Astrocyte (in vitro differentiated cells and primary cell): ENCODE results near the gene LRRC4. TPM values are rescaled to one million over a fixed set of nuclear protein-coding genes. Genes with fewer than 3 reads are reported as not detected.

Experiments used
- DNase-seq: peaks from one replicate; pipeline ENCODE4 v3.0.0-alpha.2; 2010; ENCODE audit warnings: low read depth
- FAIRE-seq: peaks from 2 replicates; lab custom pipeline; 2011; peaks lifted over from hg19 to GRCh38; lab: Jason Lieb, UNC
- H2AFZ ChIP-seq: 2 replicates; pipeline ENCODE4 v1.6.0; 2012; ENCODE audit warnings: low read depth, low read length, inconsistent platforms
- H3K27ac ChIP-seq: 2 replicates; pipeline ENCODE4 v1.5.1; 2011; ENCODE audit warnings: low read depth, low read length, inconsistent platforms
- H3K27me3 ChIP-seq: 2 replicates; pipeline ENCODE4 v1.6.0; 2011; ENCODE audit warnings: low read length, inconsistent platforms; ENCODE audit not compliant: insufficient read depth
- H3K36me3 ChIP-seq: 2 replicates; pipeline ENCODE4 v1.5.1; 2011; ENCODE audit warnings: low read length, inconsistent platforms; ENCODE audit not compliant: insufficient read depth
- H3K4me1 ChIP-seq: 2 replicates; pipeline ENCODE4 v1.5.1; 2011; ENCODE audit warnings: low read length, inconsistent platforms; ENCODE audit not compliant: insufficient read depth
- H3K4me2 ChIP-seq: 2 replicates; pipeline ENCODE4 v1.6.0; 2012; ENCODE audit warnings: low read length, inconsistent platforms
- H3K4me3 ChIP-seq: 2 replicates; pipeline ENCODE4 v1.5.1; 2011; ENCODE audit warnings: low read depth, mild to moderate bottlenecking, low read length, inconsistent platforms; ENCODE audit not compliant: insufficient read depth
- H3K79me2 ChIP-seq: 2 replicates; pipeline ENCODE4 v1.6.0; 2012; ENCODE audit warnings: mild to moderate bottlenecking, low read length, inconsistent platforms; ENCODE audit not compliant: insufficient read depth
- H3K9ac ChIP-seq: 2 replicates; pipeline ENCODE4 v1.6.0; 2012; ENCODE audit warnings: mild to moderate bottlenecking, low read length, inconsistent platforms
- H3K9me3 ChIP-seq: 2 replicates; pipeline ENCODE4 v1.5.1; 2012; ENCODE audit warnings: low read depth, mild to moderate bottlenecking, low read length, inconsistent platforms; ENCODE audit not compliant: insufficient read depth
- H4K20me1 ChIP-seq: 2 replicates; pipeline ENCODE4 v1.6.0; 2012; ENCODE audit warnings: low read length, inconsistent platforms; ENCODE audit not compliant: insufficient read depth
- H3K27ac Mint-ChIP-seq: one replicate; pipeline ENCODE4 v1.8.0; 2021; ENCODE audit warnings: mild to moderate bottlenecking, mixed read lengths; ENCODE audit not compliant: unreplicated experiment
- H3K27me3 Mint-ChIP-seq: one replicate; pipeline ENCODE4 v1.8.0; 2021; ENCODE audit warnings: low read depth, mixed read lengths; ENCODE audit not compliant: unreplicated experiment
- H3K36me3 Mint-ChIP-seq: one replicate; pipeline ENCODE4 v1.8.0; 2021; ENCODE audit warnings: low read depth, mixed read lengths; ENCODE audit not compliant: unreplicated experiment
- H3K4me1 Mint-ChIP-seq: one replicate; pipeline ENCODE4 v1.8.0; 2021; ENCODE audit warnings: low read depth, mixed read lengths; ENCODE audit not compliant: unreplicated experiment
- H3K4me3 Mint-ChIP-seq: one replicate; pipeline ENCODE4 v1.8.0; 2021; ENCODE audit warnings: mild to moderate bottlenecking, moderate library complexity, mixed read lengths; ENCODE audit not compliant: unreplicated experiment
- H3K9me3 Mint-ChIP-seq: one replicate; pipeline ENCODE4 v1.8.0; 2021; ENCODE audit warnings: mild to moderate bottlenecking, mixed read lengths; ENCODE audit not compliant: unreplicated experiment
- CTCF ChIP-seq: IDR thresholded peaks from 2 replicates; pipeline ENCODE4 v1.5.1; 2011; ENCODE audit warnings: low read depth, mild to moderate bottlenecking, inconsistent platforms, low read length, moderate library complexity; ENCODE audit not compliant: insufficient read depth
- EZH2 ChIP-seq: IDR thresholded peaks from 2 replicates; pipeline ENCODE4 v1.6.1; 2012; ENCODE audit warnings: mild to moderate bottlenecking, low read length, inconsistent platforms; ENCODE audit not compliant: insufficient read depth
- total RNA-seq: library from RNA; stranded (reverse); gene quantifications from 2 replicates; pipeline ENCODE4 v1.2.1, GENCODE V29; 2021

LRRC4 gene
- total RNA-seq, 1 donor from 2014 or later = 4.4 TPM

GRCh38 chr7:128004623-128005022, 26.6 kb downstream of the LRRC4 start:
- Histone ChIP-seq H3K36me3 (peaks cover 3% of the 10 kb centered on the region), H3K4me1 (no peaks in the 10 kb centered on the region), H3K4me3 (no peak overlapping the region), H3K27ac (no peak overlapping the region), H2AFZ (no peak overlapping the region), H3K9ac (no peak overlapping the region), H3K4me2 (no peak overlapping the region), H3K9me3 (no peaks in the 10 kb centered on the region), H4K20me1 (peaks cover 86% of the 10 kb centered on the region), H3K27me3 (no peaks in the 10 kb centered on the region), H3K79me2 (peaks cover 5% of the 10 kb centered on the region)
- TF ChIP-seq CTCF = no peak
- no peak for TF ChIP-seq EZH2
- H3K9me3 Mint-ChIP-seq = no peaks in the 10 kb centered on the region
- H3K27me3 Mint-ChIP-seq = no peaks in the 10 kb centered on the region
- no peak overlapping the region for H3K27ac Mint-ChIP-seq
- H3K4me1 Mint-ChIP-seq = peaks cover 10% of the 10 kb centered on the region
- peaks cover 26% of the 10 kb centered on the region for H3K36me3 Mint-ChIP-seq
- no peak for FAIRE-seq
- no peak overlapping the region for H3K4me3 Mint-ChIP-seq
- DNase-seq = no peak

- FAIRE-seq = no peak
- Mint-ChIP-seq H3K27me3 (no peaks in the 10 kb centered on the region), H3K36me3 (peaks cover 26% of the 10 kb centered on the region), H3K27ac (no peak overlapping the region), H3K4me3 (no peak overlapping the region), H3K9me3 (no peaks in the 10 kb centered on the region), H3K4me1 (peaks cover 10% of the 10 kb centered on the region)
- Histone ChIP-seq H3K9ac (no peak overlapping the region), H3K27ac (no peak overlapping the region), H3K9me3 (no peaks in the 10 kb centered on the region), H3K4me1 (no peaks in the 10 kb centered on the region), H3K27me3 (no peaks in the 10 kb centered on the region), H3K36me3 (peaks cover 3% of the 10 kb centered on the region), H2AFZ (no peak overlapping the region), H3K4me2 (no peak overlapping the region), H3K4me3 (no peak overlapping the region), H4K20me1 (peaks cover 85% of the 10 kb centered on the region), H3K79me2 (peaks cover 5% of the 10 kb centered on the region)
- no peak for TF ChIP-seq EZH2
- no peak for TF ChIP-seq CTCF
- DNase-seq = no peak
These were observed 27.4 kb downstream of the LRRC4 start for GRCh38 chr7:128003787-128004186.

GRCh38 chr7:128003167-128003566, 28.1 kb downstream of the LRRC4 start:
- peaks cover 13% of the 10 kb centered on the region for H3K4me1 Mint-ChIP-seq
- H3K36me3 ChIP-seq = peaks cover 3% of the 10 kb centered on the region
- H3K4me2 ChIP-seq = no peak overlapping the region
- H3K27ac Mint-ChIP-seq = no peak overlapping the region
- H2AFZ ChIP-seq = no peak overlapping the region
- H3K9ac ChIP-seq = no peak overlapping the region
- no peaks in the 10 kb centered on the region for H3K27me3 Mint-ChIP-seq
- H4K20me1 ChIP-seq = peaks cover 85% of the 10 kb centered on the region
- H3K27ac ChIP-seq = no peak overlapping the region
- no peak for DNase-seq
- H3K9me3 Mint-ChIP-seq = no peaks in the 10 kb centered on the region
- no peak for TF ChIP-seq EZH2
- TF ChIP-seq CTCF = no peak
- peaks cover 5% of the 10 kb centered on the region for H3K79me2 ChIP-seq
- peaks cover 26% of the 10 kb centered on the region for H3K36me3 Mint-ChIP-seq
- no peak for FAIRE-seq
- no peaks in the 10 kb centered on the region for H3K27me3 ChIP-seq
- H3K4me3 ChIP-seq = no peak overlapping the region
- no peaks in the 10 kb centered on the region for H3K9me3 ChIP-seq
- H3K4me1 ChIP-seq = no peaks in the 10 kb centered on the region
- H3K4me3 Mint-ChIP-seq = no peak overlapping the region
